ENCODE results near the gene CACNA2D4.

GRCh38 chr12:1839464-1839863, 79.0 kb downstream of the CACNA2D4 start:
- no peak for TF ChIP-seq CTCF (IDR thresholded peaks at IDR 0.05)
- TF ChIP-seq POLR2A (IDR thresholded peaks at IDR 0.05) = no peak

Data from heart left ventricle (tissue), 13 donors.